ENCODE results near the gene SGSM2.

- TF ChIP-seq ZNF644 (CRISPR knock-in tag; IDR thresholded peaks at IDR 0.05; ENCODE audit: low read depth) (no peak), MYNN (CRISPR knock-in tag; IDR thresholded peaks at IDR 0.05; ENCODE audit: low read depth) (no peak), CTCF (CRISPR knock-in tag; IDR thresholded peaks at IDR 0.05) (no peak), EZH2 (conservative IDR thresholded peaks at IDR 0.05; ENCODE audit: low read depth, low read length) (no peak), ZFX (CRISPR knock-in tag; IDR thresholded peaks at IDR 0.05; ENCODE audit: low read depth) (no peak), ZNF280D (CRISPR knock-in tag; IDR thresholded peaks at IDR 0.05) (no peak), HNF1B (CRISPR knock-in tag; IDR thresholded peaks at IDR 0.05) (no peak), SP1 (IDR thresholded peaks at IDR 0.05) (no peak), SP1 (CRISPR knock-in tag; IDR thresholded peaks at IDR 0.05) (no peak), BRF2 (CRISPR knock-in tag; IDR thresholded peaks at IDR 0.05) (no peak), ZNF574 (CRISPR knock-in tag; IDR thresholded peaks at IDR 0.05) (no peak), FOXK2 (IDR thresholded peaks at IDR 0.05) (no peak)
Measured at GRCh38 chr17:2363318-2363717, 26.0 kb downstream of the SGSM2 start.

Measured in HepG2 (cell line).